HepG2 (cell line): ENCODE measurements around the gene TBC1D5.

Source experiments
- ARID2 ChIP-seq: sonication (generic); formaldehyde crosslinking; IDR thresholded peaks from 2 replicates; pipeline ENCODE4 v1.8.1; 2022; ENCODE audit warnings: mild to moderate bottlenecking, missing genetic modification reagents, borderline replicate concordance
- BATF2 ChIP-seq: sonication (generic); formaldehyde crosslinking; IDR thresholded peaks from 2 replicates; pipeline ENCODE4 v1.8.0; 2022; ENCODE audit warnings: mild to moderate bottlenecking, missing genetic modification reagents, moderate library complexity
- CTCF ChIP-seq: sonication (generic); formaldehyde crosslinking; IDR thresholded peaks from 2 replicates; pipeline ENCODE4 v1.5.0; 2020; ENCODE audit warnings: mild to moderate bottlenecking, missing genetic modification reagents, moderate library complexity
- ELK4 ChIP-seq: sonication (generic); formaldehyde crosslinking; IDR thresholded peaks from 2 replicates; pipeline ENCODE4 v1.9.0; 2021; ENCODE audit warnings: missing genetic modification reagents, borderline replicate concordance
- ETV5 ChIP-seq: IDR thresholded peaks from 2 replicates; pipeline ENCODE4 v1.6.1; 2018; ENCODE audit warnings: missing biosample characterization, missing genetic modification reagents, inconsistent platforms, borderline replicate concordance
- MAX ChIP-seq: IDR thresholded peaks from 2 replicates; pipeline ENCODE4 v1.6.1; 2012; ENCODE audit warnings: inconsistent platforms
- NFKBIZ ChIP-seq: IDR thresholded peaks from 2 replicates; pipeline ENCODE4 v1.6.1; 2018; ENCODE audit warnings: missing genetic modification reagents, missing compliant biosample characterization
- NFYB ChIP-seq: sonication (generic); formaldehyde crosslinking; IDR thresholded peaks from 2 replicates; pipeline ENCODE4 v1.4.0; 2020; ENCODE audit warnings: missing genetic modification reagents
- PLRG1 ChIP-seq: fragments of 450-650 bp; conservative IDR thresholded peaks from 2 replicates; pipeline ENCODE4 v1.6.1; 2016
- RFX5 ChIP-seq: IDR thresholded peaks from 2 replicates; pipeline ENCODE4 v1.6.1; 2011; ENCODE audit warnings: low read depth, low read length, improper control_type of control experiment
- RNF2 ChIP-seq: fragments of 450-650 bp; conservative IDR thresholded peaks from 2 replicates; pipeline ENCODE4 v1.6.1; 2016; ENCODE audit warnings: low read depth
- ZBTB39 ChIP-seq: sonication (generic); formaldehyde crosslinking; IDR thresholded peaks from 2 replicates; pipeline ENCODE4 v1.5.0; 2020; ENCODE audit warnings: missing genetic modification reagents
- ZNF556 ChIP-seq: sonication (generic); formaldehyde crosslinking; IDR thresholded peaks from 2 replicates; pipeline ENCODE4 v1.4.0; 2020; ENCODE audit warnings: mild to moderate bottlenecking, missing genetic modification reagents, borderline replicate concordance

- no peak for TF ChIP-seq ELK4 (CRISPR knock-in tag)
- no peak for TF ChIP-seq RNF2
- no peak for TF ChIP-seq NFYB (CRISPR knock-in tag)
- TF ChIP-seq PLRG1 = no peak
- no peak for TF ChIP-seq MAX
- no peak for TF ChIP-seq RFX5
- TF ChIP-seq ZNF556 = no peak
- no peak for TF ChIP-seq CTCF
- TF ChIP-seq NFKBIZ = no peak
- no peak for TF ChIP-seq BATF2 (CRISPR knock-in tag)
- TF ChIP-seq ARID2 (CRISPR knock-in tag) = no peak
- no peak for TF ChIP-seq ETV5 (CRISPR knock-in tag)
- TF ChIP-seq ZBTB39 (CRISPR knock-in tag) = no peak
Measured at GRCh38 chr3:17190353-17191078, 551.9 kb downstream of the TBC1D5 start.
